Stimulated activated CD8-positive, alpha-beta memory T cell treated with anti-CD3 and anti-CD28 coated beads, Interleukin-2, amount 100 ng/mL, for 48 hours (primary cell): Measurements from ENCODE around the gene IFNL3.
"Not testable (repeated sequence)": the region's sequence is repeated elsewhere in the genome, so short reads cannot be mapped to it uniquely, and the experiment has no call there.

ENCODE experiments used
- DNase-seq, 2 donors: peaks; one replicate each; pipeline ENCODE4 v3.0.0-alpha.2; 2020; ENCODE audit warnings: low read depth in 2 of 2

IFNL3 gene

GRCh38 chr19:39253374-39254149 is 8.8 kb upstream of the IFNL3 start:
- DNase-seq = no peak

GRCh38 chr19:39252458-39252857 is 7.7 kb upstream of the IFNL3 start:
- DNase-seq = no peak

- DNase-seq = no peak
These were observed 7.0 kb upstream of the IFNL3 start for GRCh38 chr19:39251846-39252245.

GRCh38 chr19:39251081-39251480 is 6.3 kb upstream of the IFNL3 start:
- no peak for DNase-seq

GRCh38 chr19:39248806-39249205 is 4.0 kb upstream of the IFNL3 start, which contains the start of gene IFNL4:
Gene IFNL4 (minus strand): TSS chr19:39248856.
- no peak for DNase-seq

- no peak for DNase-seq
These were observed 3.2 kb upstream of the IFNL3 start for GRCh38 chr19:39247701-39248664.

- DNase-seq = peak in 1 of 2 donors; percentile 33
These were observed 2.3 kb upstream of the IFNL3 start for GRCh38 chr19:39246951-39247669.

GRCh38 chr19:39245166-39245565 is 360 bp upstream of the IFNL3 start:
- DNase-seq = not testable (repeated sequence)

- not testable (repeated sequence) for DNase-seq
These were observed 1.1 kb downstream of the IFNL3 start for GRCh38 chr19:39243741-39244140.

- DNase-seq = no peak
These were observed 4.4 kb downstream of the IFNL3 start for GRCh38 chr19:39240421-39240820.

- no peak for DNase-seq
These were observed 5.9 kb downstream of the IFNL3 start for GRCh38 chr19:39238944-39239343.

- no peak for DNase-seq
These were observed 6.6 kb downstream of the IFNL3 start for GRCh38 chr19:39238209-39238608.

- DNase-seq = peak in 1 of 2 donors; percentile 28
These were observed 7.3 kb downstream of the IFNL3 start for GRCh38 chr19:39237200-39238184.

GRCh38 chr19:39236527-39236926 is 8.3 kb downstream of the IFNL3 start:
- DNase-seq = no peak

GRCh38 chr19:39232708-39233107 is 12.1 kb downstream of the IFNL3 start:
- DNase-seq = no peak

- DNase-seq = no peak
These were observed 14.6 kb downstream of the IFNL3 start for GRCh38 chr19:39230096-39230764.

GRCh38 chr19:39224910-39225309 is 19.9 kb downstream of the IFNL3 start:
- no peak for DNase-seq

- no peak for DNase-seq
These were observed 21.0 kb downstream of the IFNL3 start for GRCh38 chr19:39223703-39224279.

GRCh38 chr19:39219108-39219507 is 25.7 kb downstream of the IFNL3 start:
- not testable (repeated sequence) for DNase-seq
